SW 1271 (cell line): Measurements from ENCODE around the gene ATP2A3.
A peak's percentile ranks its signal among the peaks of the same experiment; 100 is the strongest.

Source experiments
- DNase-seq, 2 experiments: peaks; one replicate each; lab custom pipeline; 2025; lab: John Stamatoyannopoulos, UW

Gene ATP2A3

DNA sequence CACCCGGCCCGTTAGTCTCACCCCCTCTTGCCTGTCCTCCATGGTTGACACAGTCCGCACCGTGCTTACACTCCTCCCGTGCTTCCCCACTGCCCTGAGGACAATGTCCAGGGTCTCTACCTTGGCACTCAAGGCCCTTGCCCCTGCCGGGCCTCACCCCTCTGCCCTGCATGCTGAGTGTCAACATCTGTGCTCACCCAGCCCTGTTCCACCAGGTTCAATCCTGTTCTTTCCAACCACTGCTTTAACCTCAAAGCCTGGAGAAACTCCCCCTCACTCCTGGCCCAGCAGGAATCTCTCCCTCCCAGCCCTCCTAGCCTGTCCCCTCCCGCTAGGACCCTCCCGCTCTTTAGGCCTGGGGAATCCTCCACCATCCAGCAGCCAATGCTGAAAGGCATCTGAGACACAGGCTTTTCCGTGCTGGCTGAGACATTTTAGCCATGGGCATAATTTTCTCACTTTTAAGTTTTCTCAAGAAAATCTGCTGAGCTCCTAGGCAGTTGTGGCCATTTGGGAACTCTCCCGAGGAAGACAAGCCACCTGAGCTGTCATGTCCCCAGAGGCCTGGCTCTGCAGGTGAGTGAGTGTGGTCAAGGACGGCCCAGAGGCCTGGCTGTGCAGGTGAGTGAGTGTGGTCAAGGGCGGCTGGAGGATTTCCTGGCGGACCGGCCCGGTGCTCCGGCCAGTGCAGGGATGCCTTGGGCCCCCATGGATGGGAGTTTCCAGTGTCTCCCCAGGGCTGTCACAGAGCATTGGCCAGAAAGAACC lies 37.2 kb downstream of the ATP2A3 start:
- no peak for DNase-seq

GRCh38 chr17:3925684-3926485 lies 38.4 kb downstream of the ATP2A3 start:
- DNase-seq: no peak

GRCh38 chr17:3924512-3925350 lies 39.5 kb downstream of the ATP2A3 start:
- no peak for DNase-seq

DNA sequence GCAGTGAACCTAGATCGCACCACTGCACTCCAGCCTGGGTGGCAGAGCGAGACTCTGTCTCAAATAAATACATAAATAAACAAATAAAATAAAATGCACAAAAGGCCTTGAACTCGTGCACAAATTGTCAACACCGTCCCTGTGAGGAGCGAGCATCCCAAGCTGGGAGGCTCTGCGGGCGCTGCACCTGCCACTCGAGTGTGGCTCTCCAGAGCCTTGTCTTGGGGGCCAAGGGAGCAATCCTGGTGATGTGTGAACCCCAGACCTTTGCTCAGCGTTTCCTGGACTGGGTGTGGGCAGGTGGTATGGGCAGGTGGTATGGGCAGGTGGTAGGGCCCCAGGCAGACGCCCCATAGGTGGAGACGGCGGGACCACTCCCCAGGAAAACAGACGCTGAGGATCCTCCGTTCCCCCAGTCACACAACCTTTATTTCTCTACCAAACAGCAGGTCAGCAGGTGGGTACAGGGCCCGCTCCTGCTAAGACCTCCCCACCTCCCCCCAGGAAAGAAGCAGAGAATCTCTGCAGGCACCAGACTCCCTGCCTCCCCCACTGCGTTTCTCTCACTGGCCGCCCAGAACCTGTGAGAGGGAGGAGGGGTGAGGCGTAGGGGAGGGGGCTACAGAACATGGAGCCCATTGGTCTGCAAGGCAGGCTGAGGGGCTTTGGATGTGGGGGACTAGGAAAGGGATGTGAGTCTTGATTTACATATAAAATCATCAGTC lies 40.6 kb downstream of the ATP2A3 start:
- DNase-seq: no peak

- DNase-seq: no peak
These were observed 41.5 kb downstream of the ATP2A3 start for GRCh38 chr17:3922765-3923164.

- DNase-seq: no peak
These were observed 42.5 kb downstream of the ATP2A3 start for GRCh38 chr17:3921502-3922319.

DNA sequence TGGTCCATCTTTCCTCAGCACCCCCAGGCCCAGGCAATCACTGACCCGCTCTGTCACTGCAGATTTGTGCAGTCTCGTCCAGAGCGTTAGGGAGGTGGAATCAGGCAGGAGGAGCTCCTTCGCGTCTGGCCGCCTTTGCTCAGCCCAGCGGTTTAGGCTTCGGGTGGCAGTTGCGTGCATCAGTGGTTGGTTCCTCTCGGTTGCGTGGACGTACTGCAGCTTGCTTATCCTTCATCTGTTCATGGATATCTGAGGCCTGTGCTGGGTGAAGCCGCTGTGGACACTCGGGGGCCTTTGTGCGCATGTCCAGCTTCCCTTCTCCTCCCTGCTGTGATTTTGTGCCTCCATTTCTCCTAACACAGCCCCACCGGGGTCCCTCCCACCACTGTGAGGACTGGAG lies 43.2 kb downstream of the ATP2A3 start:
- DNase-seq: no peak

DNA sequence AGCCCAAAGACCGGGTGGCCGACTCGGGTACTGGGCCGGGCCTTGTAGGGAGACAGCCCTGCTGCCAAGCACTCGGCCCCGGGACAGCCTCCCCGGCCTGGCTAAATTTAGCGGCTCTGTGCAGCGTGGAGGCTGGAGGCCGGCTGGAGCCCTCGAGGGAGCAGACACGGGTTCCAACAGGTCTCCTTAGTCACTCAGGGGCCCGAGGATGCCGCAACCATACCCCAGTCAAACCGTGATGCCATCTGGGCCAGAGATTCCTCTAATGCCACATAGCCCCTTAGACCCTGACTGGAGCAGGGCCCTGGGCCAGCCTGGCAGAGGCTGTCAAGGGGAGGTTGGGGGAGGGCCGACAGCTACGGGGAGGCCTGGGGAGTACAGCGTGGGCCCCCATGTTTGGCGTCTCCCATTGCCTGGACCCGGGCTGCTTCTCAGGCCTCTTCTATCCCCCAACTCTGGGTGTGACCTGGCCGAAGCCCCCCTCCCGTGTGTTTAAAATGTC lies 45.1 kb downstream of the ATP2A3 start:
- DNase-seq: no peak

DNA sequence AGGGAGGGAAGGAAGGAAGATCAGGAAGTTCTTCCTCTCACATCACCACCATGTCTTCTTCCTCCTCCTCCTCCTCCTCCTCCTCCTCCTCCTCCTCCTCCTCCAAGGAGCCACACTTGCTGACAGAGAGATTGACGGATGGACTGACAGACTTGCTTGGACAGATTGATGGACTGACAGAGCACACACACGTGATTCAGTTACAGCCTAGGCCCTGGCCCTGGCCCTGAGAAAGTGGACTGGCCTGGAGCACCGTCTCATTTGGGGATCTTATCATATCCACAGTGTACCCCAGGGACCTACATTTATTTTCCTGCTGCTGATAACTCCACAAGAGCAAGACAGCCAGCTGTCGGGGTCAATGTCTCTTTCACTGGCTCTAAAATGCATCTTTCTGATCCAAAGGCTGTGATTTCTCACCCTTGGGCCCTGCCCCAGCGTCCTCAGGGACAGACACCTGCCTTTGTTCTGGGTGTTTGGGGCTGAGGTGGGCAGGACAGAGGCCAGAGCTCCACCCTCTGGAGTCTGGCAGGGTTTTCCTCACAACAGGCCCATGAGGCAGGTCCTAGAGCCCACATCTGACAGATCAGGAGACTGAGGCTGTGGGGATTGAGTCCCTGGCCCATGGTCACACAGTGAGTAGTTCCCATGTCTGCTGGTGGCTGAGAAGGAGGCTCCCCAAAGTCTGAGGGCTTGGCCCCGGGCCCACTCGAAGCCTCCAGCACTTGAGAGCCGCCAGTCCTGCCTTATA lies 45.7 kb downstream of the ATP2A3 start:
- no peak for DNase-seq

- DNase-seq: no peak
These were observed 46.8 kb downstream of the ATP2A3 start for GRCh38 chr17:3917391-3917931.

- DNase-seq: no peak
These were observed 47.4 kb downstream of the ATP2A3 start for GRCh38 chr17:3916825-3917224.

- no peak for DNase-seq
These were observed 48.1 kb downstream of the ATP2A3 start, which contains the start of gene P2RX1 for GRCh38 chr17:3915995-3916696. P2RX1 (minus strand) TSS chr17:3916465; CDS start chr17:3916225, 240 bp downstream.

DNA sequence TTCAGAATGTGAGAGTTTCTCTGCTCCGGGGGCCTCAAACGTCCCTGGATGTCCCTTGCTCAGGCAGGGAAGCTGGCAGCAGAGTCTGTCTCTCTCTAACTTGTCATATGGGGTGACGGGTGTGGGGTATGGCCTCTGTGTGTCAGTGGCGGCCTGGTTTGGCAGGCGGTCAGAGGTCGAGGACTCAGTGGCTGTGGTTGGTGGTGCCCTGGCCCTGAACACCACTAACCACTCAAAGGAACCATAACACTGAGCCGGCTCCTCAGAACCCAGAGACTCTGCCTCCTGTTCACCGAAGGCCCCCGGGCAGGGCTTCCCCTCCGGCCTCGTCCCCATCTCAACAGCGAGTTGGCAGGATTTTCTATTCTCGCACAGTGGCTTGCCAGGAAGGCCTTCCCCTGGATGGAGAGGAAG lies 48.6 kb downstream of the ATP2A3 start:
- no peak for DNase-seq

DNA sequence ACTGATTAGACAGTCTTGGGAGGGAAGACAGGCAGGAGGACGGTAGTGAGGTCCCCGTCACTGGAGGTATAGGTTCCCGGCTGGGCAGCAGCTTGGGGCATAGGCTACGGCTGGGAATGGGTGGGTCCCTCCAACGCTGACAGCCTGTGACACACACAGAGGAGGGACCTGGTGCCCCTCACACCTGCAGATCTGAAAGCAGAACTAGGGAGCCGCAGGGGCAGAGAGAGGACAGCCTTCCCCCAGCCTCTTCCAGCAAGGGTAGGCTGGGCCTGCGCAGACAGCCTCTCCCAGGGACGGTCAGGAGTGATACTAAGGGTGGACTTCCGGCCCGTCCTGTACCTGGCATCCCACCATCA lies 49.9 kb downstream of the ATP2A3 start:
- no peak for DNase-seq

- DNase-seq: peak; percentile 33 to 58
These were observed 50.5 kb downstream of the ATP2A3 start for GRCh38 chr17:3913531-3914311.

DNA sequence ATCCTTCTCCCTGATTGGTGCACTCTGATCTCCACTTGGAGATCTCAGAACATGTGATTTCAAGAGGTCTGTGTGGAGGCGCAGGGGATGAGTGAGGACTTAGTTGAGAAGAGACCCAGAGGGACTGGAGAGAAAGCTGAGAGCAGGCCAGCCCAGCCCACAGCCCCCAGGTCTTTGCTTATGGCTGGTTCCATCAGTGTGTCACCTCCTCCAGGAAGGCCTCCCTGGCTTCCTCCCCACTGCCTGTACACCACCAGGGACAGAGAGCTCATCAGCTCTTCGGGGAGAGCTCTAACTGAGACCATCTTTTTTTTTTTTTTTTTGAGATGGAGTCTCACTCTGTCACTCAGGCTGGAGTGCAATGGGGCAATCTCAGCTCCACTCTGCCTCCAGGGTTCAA lies 51.4 kb downstream of the ATP2A3 start:
- no peak for DNase-seq

DNA sequence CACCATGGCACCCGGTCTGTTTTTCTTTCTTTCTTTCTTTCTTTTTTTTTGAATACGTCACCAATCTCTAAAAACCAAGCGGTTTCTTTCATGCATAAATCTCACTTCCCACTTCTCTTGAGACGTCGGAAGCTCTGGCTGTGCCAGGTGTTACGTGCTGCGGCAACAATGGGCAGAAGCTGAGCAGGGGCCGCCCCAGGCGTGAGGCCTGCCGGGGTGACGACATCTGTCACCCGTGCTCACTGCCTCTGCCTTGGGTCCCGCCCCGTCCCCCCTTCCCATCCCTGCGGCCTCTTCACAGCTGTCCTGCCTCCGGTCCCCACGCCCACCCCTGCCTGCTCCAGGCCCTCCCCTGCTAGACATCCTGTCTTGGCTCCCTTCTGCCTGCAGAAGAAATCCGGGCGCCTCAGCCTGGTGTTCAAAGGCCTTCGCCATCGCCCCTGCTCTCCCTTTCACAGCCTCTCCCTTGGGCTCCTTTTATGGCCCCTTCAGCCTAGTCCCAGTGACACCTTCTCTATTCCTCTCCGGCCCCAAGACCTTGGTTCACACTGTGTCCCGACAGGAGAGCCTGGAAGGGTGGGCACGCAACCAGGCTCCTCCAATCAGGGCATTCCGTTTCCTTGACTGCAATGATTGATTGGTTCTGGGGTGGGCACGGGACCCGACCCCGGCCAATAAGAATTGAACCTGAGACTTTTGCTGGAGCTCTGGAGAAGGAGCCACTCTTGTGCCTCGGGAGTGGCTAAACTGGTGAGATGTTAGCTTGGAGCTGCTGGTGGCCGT lies 52.8 kb downstream of the ATP2A3 start:
- no peak for DNase-seq
